IPS-20b (cell line): ENCODE data around the gene MGST2.

Experiments
- H3K27ac ChIP-seq: one replicate; pipeline ENCODE4 v1.5.1; 2013; ENCODE audit warnings: low read length
- H3K27me3 ChIP-seq: 2 replicates; pipeline ENCODE4 v1.6.1; 2013; ENCODE audit warnings: mild to moderate bottlenecking, low read length, inconsistent platforms; ENCODE audit not compliant: insufficient read depth
- H3K36me3 ChIP-seq: 2 replicates; pipeline ENCODE4 v1.6.1; 2013; ENCODE audit warnings: low read depth, mild to moderate bottlenecking, inconsistent platforms, low read length, moderate library complexity; ENCODE audit not compliant: insufficient read depth
- H3K4me1 ChIP-seq: 2 replicates; pipeline ENCODE4 v1.6.1; 2013; ENCODE audit warnings: mild to moderate bottlenecking, control low read depth, inconsistent platforms, low read length, moderate library complexity; ENCODE audit not compliant: insufficient read depth
- H3K4me3 ChIP-seq: 2 replicates; pipeline ENCODE4 v1.5.1; 2013; ENCODE audit warnings: mild to moderate bottlenecking, low read length, inconsistent platforms
- H3K9ac ChIP-seq: 2 replicates; pipeline ENCODE4 v1.6.1; 2013; ENCODE audit warnings: low read depth, mild to moderate bottlenecking, inconsistent platforms, low read length, moderate library complexity
- H3K9me3 ChIP-seq: 2 replicates; pipeline ENCODE4 v1.6.1; 2013; ENCODE audit warnings: mild to moderate bottlenecking, low read depth, low read length, inconsistent platforms; ENCODE audit not compliant: insufficient read depth

MGST2 gene

DNA sequence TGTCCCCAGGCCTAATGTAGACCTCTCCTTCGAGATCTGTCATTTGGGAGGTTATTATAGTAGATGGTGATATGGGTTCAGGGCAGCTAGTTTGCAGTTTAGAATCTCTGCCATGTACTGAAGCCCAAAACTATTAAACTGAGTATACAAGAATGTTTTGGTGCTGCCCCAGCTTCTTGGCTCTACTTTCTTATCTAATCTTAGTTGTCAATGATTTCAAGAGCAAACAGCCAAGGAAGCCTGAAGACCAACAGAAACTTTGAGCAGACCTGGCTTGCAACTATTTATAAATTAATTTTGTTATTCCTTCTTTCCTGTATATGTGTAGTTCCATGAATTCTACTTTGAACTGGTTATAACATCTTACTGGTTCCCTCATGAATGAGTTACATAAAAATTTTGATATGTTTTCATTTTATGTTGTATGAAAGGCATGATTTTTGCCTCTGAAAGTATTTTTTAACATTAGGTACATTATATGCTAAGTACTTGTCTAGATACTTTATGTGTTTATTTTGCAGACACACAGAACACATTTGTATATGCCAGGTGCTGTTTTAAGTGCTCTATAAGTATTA, 2.0 kb upstream of the MGST2 start:
- Histone ChIP-seq H3K4me1 (peaks cover 7% of the 10 kb centered on the region; the same call in 1 of the 2 replicates), H3K9me3 (no peaks in the 10 kb centered on the region), H3K36me3 (no peaks in the 10 kb centered on the region), H3K4me3 (no peak overlapping the region), H3K27ac (no peak overlapping the region), H3K27me3 (no peaks in the 10 kb centered on the region), H3K9ac (no peak overlapping the region)

- H3K27ac ChIP-seq = no peak overlapping the region
- no peak overlapping the region for H3K9ac ChIP-seq
- H3K4me1 ChIP-seq = peaks cover 6% of the 10 kb centered on the region; the same call in 1 of the 2 replicates
- H3K4me3 ChIP-seq = no peak overlapping the region
- no peaks in the 10 kb centered on the region for H3K9me3 ChIP-seq
- no peaks in the 10 kb centered on the region for H3K36me3 ChIP-seq
- H3K27me3 ChIP-seq = no peaks in the 10 kb centered on the region
Measured at GRCh38 chr4:139664442-139664841, 1.2 kb upstream of the MGST2 start.

GRCh38 chr4:139665079-139665689, 435 bp upstream of the MGST2 start:
- H3K9ac ChIP-seq = peak overlapping the region; percentile 67; the same call in 1 of the 2 replicates
- no peak overlapping the region for H3K27ac ChIP-seq
- H3K27me3 ChIP-seq = no peaks in the 10 kb centered on the region
- H3K36me3 ChIP-seq = no peaks in the 10 kb centered on the region
- no peaks in the 10 kb centered on the region for H3K9me3 ChIP-seq
- peaks cover 6% of the 10 kb centered on the region; the same call in 1 of the 2 replicates for H3K4me1 ChIP-seq
- peak overlapping the region; percentile 70 for H3K4me3 ChIP-seq

DNA sequence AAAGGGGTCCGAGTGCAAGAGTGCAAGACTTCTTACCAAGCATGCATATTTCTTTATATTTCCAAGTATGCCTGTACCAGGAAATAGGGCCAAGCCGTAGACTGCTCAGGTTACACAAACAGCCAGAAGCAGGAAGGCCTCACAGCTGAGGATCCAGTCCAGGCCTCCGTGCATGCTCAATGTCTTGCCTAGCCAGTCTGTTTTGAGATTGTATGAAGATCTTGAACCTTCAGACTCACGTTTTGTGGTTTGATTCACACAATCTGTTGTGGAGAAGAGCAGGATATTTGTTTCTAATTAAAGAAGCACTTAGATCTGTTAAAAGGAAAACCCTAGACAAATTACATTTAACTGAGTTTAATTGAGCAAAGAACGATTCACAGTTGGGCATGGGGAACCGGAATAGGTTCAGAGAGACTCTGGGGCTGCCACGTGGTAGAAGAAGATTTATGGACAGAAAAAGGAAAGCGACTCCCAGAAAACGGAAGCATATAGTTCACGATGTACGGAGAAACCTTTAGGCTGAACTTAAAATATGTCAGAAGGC, 1.2 kb downstream of the MGST2 start:
- Histone ChIP-seq H3K27me3 (no peaks in the 10 kb centered on the region), H3K36me3 (no peaks in the 10 kb centered on the region), H3K9me3 (no peaks in the 10 kb centered on the region), H3K4me3 (peak overlapping the region; percentile 70), H3K27ac (no peak overlapping the region), H3K4me1 (peaks cover 6% of the 10 kb centered on the region; the same call in 1 of the 2 replicates), H3K9ac (peak overlapping the region; percentile 67; the same call in 1 of the 2 replicates)

DNA sequence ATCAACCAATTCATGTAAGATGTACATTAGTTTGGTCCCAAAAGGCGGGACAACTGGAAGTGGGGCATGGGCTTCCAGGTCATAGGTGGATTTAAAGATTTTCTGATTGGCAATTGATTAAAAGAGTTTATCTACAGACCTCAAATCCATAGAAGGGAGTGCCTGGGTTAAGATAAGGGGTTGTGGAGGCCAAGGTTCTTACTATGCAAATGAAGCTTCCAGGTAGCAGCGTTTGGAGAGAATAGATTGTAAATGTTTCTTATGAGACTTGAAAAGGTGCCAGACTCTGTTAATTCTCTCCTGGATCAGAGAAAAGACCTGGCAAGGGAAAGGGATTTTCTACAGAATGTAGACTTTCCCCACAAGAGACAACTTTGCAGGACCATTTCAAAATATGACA, 2.4 kb downstream of the MGST2 start:
- no peaks in the 10 kb centered on the region for H3K27me3 ChIP-seq
- no peaks in the 10 kb centered on the region for H3K36me3 ChIP-seq
- peaks cover 9% of the 10 kb centered on the region; the same call in 1 of the 2 replicates for H3K4me1 ChIP-seq
- H3K9ac ChIP-seq = no peak overlapping the region
- H3K27ac ChIP-seq = no peak overlapping the region
- no peaks in the 10 kb centered on the region for H3K9me3 ChIP-seq
- no peak overlapping the region for H3K4me3 ChIP-seq

- Histone ChIP-seq H3K27ac (no peak overlapping the region), H3K4me1 (peaks cover 9% of the 10 kb centered on the region; the same call in 1 of the 2 replicates), H3K9me3 (no peaks in the 10 kb centered on the region), H3K9ac (no peak overlapping the region), H3K36me3 (no peaks in the 10 kb centered on the region), H3K4me3 (no peak overlapping the region), H3K27me3 (no peaks in the 10 kb centered on the region)
Measured at GRCh38 chr4:139668658-139669201, 3.1 kb downstream of the MGST2 start.

DNA sequence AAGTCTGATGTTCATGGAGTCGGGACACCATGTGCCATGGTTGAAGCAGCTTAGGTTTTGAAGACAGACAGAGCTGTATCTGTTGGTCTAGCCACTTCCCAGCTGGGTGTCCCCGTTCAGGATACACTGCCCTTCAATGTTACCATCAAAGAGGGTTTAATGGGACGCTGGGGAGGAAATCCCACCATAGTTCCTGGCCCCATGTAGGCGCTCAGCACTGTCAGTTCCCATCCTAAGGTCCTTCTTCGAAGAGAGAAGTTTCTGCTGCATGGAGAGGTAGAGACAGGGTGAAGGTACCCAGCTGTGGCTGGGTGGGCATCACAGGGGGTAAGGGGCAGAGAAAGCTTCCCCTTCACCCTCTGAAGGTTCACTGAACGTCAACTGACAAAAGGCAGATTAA, 3.7 kb downstream of the MGST2 start:
- H3K36me3 ChIP-seq = no peaks in the 10 kb centered on the region
- no peak overlapping the region for H3K9ac ChIP-seq
- H3K4me3 ChIP-seq = no peak overlapping the region
- no peaks in the 10 kb centered on the region for H3K9me3 ChIP-seq
- H3K27me3 ChIP-seq = no peaks in the 10 kb centered on the region
- peaks cover 9% of the 10 kb centered on the region; the same call in 1 of the 2 replicates for H3K4me1 ChIP-seq
- H3K27ac ChIP-seq = no peak overlapping the region

DNA sequence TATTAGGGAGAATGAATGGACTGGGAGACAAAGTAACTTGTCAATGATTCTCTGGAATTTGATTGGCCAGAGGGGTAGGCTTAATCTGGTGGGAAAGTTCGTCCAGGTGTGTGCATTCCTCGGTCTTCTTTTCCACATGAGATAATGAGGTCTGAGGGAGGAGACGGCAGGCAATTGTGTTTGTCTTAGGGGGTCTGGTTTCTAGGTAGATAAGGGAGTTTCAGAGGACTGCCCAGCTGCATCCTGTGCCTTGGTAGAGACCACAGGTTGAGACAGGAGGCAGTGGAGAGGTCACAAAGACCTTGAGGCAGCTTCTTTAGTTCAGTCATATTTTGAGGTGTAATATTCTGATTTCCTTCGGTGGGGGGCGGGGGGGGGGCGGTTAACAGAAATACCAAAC, 4.3 kb downstream of the MGST2 start:
- Histone ChIP-seq H3K27ac (no peak overlapping the region), H3K27me3 (no peaks in the 10 kb centered on the region), H3K36me3 (no peaks in the 10 kb centered on the region), H3K9me3 (no peaks in the 10 kb centered on the region), H3K9ac (no peak overlapping the region), H3K4me1 (peaks cover 9% of the 10 kb centered on the region; the same call in 1 of the 2 replicates), H3K4me3 (no peak overlapping the region)

- Histone ChIP-seq H3K9ac (no peak overlapping the region), H3K4me1 (peaks cover 9% of the 10 kb centered on the region; the same call in 1 of the 2 replicates), H3K4me3 (no peak overlapping the region), H3K9me3 (no peaks in the 10 kb centered on the region), H3K36me3 (no peaks in the 10 kb centered on the region), H3K27me3 (no peaks in the 10 kb centered on the region), H3K27ac (no peak overlapping the region)
Measured at GRCh38 chr4:139670775-139671174, 5.2 kb downstream of the MGST2 start.

DNA sequence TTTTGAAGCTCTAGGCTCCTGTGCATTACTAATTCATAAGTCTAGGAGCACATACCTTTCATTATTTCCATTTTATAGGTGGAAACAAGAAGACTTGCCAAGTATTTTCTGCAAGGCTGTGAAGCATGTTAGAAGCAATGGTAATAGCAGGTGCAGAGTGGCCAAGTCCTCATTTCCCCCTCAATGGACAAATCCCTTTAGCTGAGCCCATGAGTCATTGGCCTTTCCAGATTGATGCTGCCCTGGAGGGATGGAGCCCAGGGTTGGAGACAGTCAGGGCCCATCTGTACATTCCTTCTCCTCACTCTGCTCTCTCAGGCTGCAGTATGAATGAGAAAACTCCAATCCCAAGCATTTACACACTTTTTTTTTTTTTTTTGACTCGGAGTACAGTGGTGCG, 6.6 kb downstream of the MGST2 start:
- peaks cover 3% of the 10 kb centered on the region; the same call in 1 of the 2 replicates for H3K4me1 ChIP-seq
- no peak overlapping the region for H3K27ac ChIP-seq
- H3K27me3 ChIP-seq = no peaks in the 10 kb centered on the region
- no peaks in the 10 kb centered on the region for H3K36me3 ChIP-seq
- H3K4me3 ChIP-seq = no peak overlapping the region
- no peak overlapping the region for H3K9ac ChIP-seq
- no peaks in the 10 kb centered on the region for H3K9me3 ChIP-seq

- H3K27me3 ChIP-seq = no peaks in the 10 kb centered on the region
- H3K27ac ChIP-seq = no peak overlapping the region
- no peaks in the 10 kb centered on the region for H3K36me3 ChIP-seq
- peaks cover 3% of the 10 kb centered on the region; the same call in 1 of the 2 replicates for H3K4me1 ChIP-seq
- H3K9ac ChIP-seq = no peak overlapping the region
- no peak overlapping the region for H3K4me3 ChIP-seq
- no peaks in the 10 kb centered on the region for H3K9me3 ChIP-seq
Measured at GRCh38 chr4:139672732-139673131, 7.1 kb downstream of the MGST2 start.
